HG03280 (cell line): ENCODE data around the gene SLC6A18.
"Not testable (repeated sequence)": the region's sequence is repeated elsewhere in the genome, so short reads cannot be mapped to it uniquely, and the experiment has no call there.

ENCODE experiments used
- ATAC-seq: cut with Tn5 transposase; IDR thresholded peaks from one replicate; pipeline ENCODE4 v1.9.1; 2021; ENCODE audit warnings: mild to moderate bottlenecking, moderate library complexity; ENCODE audit not compliant: unreplicated experiment

Gene SLC6A18

DNA sequence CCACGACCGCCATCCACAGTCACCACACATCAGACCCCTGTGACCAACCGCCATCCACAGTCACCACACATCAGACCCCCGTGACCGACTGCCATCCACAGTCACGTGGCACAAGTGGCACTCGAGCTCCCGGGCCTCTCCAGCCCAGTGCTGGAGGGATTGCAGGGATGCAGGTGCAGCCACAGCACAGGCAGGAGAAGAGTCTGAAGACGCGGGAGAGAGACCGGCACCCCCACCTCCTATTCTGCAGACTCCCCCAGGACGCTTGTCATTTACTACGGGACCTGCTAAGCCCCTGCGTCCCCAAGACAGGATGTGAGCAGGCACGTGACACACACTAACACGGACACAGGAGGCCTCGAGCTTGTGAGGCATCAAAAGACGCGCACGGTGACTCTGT lies 48.6 kb downstream of the SLC6A18 start:
- ATAC-seq = no peak

- no peak for ATAC-seq
Observed at GRCh38 chr5:1274471-1274870, 49.3 kb downstream of the SLC6A18 start.

GRCh38 chr5:1275397-1276391 lies 50.5 kb downstream of the SLC6A18 start:
- not testable (repeated sequence) for ATAC-seq

DNA sequence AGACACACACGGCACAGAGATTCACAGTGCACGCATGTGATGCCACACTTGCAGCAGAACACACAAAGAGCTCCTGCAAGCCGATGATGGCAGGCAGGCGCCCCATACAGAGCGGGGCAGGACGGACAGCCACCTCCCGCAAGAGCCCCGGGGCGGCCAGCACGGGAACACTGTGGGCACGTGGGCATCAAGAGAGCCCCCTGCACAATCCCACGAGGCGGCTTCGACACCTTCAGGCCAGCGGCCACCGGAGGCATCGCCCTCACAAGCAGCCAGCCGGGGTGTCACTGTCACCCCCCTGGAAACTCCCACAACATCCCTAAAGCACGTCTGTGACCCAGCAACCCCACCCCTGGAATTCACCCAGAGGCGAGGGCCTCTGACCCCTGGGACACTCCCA lies 51.7 kb downstream of the SLC6A18 start:
- no peak for ATAC-seq

GRCh38 chr5:1277331-1277730 lies 52.1 kb downstream of the SLC6A18 start:
- no peak for ATAC-seq

- no peak for ATAC-seq
Observed at GRCh38 chr5:1277781-1278180, 52.6 kb downstream of the SLC6A18 start.

- ATAC-seq = no peak
Observed at GRCh38 chr5:1278216-1278615, 53.0 kb downstream of the SLC6A18 start.

- no peak for ATAC-seq
Observed at GRCh38 chr5:1278656-1279442, 53.7 kb downstream of the SLC6A18 start.

DNA sequence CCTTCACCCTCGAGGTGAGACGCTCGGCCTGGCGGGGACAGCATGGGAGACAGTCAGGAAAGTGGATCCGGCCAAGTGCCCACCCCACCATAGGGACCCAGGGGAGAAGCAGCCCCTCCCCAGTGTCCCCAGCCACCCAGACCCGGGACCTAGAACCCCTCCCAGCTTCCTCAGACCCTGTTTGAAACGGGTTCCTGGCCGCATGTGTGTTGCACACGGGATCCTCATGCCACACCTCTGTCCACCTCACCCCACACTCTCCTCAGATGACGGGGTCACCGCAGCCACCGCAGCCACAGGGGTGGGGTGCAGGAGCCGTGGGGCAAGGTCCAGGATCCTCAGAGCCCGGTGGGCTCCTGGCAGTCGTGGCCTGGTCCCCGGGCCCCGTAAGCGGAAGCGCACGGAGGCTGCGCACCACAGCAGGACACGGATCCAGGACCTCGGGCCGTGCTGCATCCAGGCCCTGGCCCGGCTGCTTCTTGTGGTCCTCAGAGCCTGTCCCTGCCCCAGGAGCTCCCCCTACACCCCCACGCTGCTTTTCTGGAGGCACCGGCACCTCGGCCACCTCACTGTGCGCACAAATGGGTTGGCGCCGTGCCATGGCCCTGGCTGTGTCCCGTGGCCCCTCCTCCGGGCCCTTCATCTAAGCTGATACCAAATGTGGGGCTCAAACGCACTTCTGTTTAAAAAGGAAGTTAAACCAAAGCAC lies 54.4 kb downstream of the SLC6A18 start:
- ATAC-seq = no peak

DNA sequence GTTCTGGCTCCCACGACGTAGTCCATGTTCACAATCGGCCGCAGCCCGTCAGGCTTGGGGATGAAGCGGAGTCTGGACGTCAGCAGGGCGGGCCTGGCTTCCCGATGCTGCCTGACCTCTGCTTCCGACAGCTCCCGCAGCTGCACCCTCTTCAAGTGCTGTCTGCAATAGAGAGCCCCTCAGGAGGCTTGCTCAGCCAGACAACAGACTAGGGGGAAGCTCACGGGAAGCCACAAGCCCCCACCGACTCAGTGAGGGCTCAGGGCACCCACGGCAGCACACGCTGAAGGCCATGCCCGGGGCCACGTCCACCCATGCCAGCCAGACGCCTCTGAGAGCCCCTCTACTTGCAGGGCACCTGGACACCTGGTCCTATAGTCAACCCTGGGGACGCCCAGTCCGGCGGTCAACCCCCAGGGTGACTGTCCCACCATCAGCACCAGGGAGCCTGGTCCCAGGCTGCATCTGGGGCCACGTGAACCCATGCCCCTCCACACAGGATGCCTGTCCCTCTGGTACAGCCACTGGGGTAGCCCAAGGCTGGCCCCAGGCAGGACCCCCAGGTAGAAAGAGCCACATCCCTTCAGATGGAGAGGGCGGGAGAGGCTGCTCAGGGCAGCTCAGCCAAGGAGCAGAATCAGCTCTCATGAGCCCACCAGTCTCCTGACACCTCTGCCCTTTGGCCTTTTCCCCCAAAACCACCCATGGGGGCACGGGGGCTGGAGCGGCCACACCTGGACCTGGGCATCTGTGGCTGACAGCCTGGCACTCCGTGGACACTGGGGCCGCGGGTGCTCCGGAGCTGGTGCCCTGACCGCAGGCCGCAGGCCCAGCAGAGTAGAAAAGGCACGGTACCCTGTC lies 55.2 kb downstream of the SLC6A18 start:
- ATAC-seq = no peak

- ATAC-seq = no peak
Observed at GRCh38 chr5:1281038-1281882, 56.1 kb downstream of the SLC6A18 start.

DNA sequence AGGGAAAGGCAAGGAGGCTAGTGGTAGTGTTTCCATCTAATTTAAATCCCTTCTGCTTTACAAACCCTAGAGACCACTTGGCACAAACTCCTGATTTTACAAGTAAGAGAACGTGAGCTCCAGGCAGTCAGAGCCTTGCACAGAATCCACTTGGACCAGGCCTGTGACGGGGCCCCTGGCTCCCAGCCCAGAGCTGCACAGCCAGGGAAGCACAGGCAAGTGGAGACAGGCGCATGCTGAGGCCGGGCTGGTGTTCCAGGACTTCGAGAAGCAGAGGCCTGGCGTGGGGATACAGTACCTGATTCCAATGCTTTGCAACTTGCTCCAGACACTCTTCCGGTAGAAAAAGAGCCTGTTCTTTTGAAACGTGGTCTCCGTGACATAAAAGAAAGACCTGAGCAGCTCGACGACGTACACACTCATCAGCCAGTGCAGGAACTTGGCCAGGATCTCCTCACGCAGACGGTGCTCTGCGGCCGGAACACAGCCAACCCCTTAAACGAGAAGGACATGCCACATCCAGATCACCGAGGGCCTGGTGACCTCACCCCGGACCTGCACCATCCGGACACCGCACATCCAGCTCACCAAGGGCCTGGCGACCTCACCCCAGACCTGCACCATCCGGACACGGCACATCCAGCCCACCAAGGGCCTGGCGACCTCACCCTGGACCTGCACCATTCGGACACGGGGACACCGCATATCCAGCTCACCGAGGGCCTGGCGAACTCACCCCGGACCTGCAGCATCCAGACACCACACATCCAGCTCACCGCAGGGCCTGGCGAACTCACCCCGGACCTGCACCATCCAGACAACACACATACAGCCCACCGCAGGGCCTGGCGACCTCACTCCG lies 57.2 kb downstream of the SLC6A18 start:
- ATAC-seq = no peak

GRCh38 chr5:1282993-1283728 lies 58.0 kb downstream of the SLC6A18 start:
- ATAC-seq = not testable (repeated sequence)

GRCh38 chr5:1283729-1284041 lies 58.5 kb downstream of the SLC6A18 start:
- not testable (repeated sequence) for ATAC-seq

- not testable (repeated sequence) for ATAC-seq
Observed at GRCh38 chr5:1284336-1284970, 59.3 kb downstream of the SLC6A18 start.

- ATAC-seq = no peak
Observed at GRCh38 chr5:1285141-1285540, 60.0 kb downstream of the SLC6A18 start.

DNA sequence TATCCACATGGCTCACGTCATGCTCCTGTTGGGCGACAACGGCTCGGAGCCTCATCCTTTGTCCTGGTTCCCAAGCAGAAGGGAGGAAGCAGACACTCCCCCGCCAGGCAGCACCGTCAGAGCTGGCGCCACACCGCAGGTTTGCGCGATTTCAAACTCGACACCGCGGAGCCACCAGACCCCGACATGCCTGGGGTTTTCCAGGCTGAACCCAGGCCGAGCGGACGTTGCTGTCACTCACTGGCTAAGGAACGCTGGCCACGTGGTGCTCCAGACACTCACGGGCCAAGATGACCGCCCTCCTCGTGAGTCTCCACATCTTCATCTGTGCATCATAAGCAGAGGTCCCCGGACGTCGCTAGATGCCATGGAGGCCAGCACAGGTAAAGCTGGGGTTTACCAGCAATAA lies 60.7 kb downstream of the SLC6A18 start:
- no peak for ATAC-seq
